CD14-positive monocyte (primary cell): ENCODE data around the gene C5orf15. TPM values are rescaled to one million over a fixed set of nuclear protein-coding genes. Genes with fewer than 3 reads are reported as not detected.

ENCODE experiments used
- DNase-seq, 3 donors: peaks; one replicate each; pipeline ENCODE4 v3.0.0-alpha.2; 2011 to 2022
- H2AFZ ChIP-seq: 2 replicates; pipeline ENCODE4 v1.6.0; 2012; ENCODE audit warnings: mild to moderate bottlenecking, low read depth, low read length, inconsistent platforms; ENCODE audit not compliant: insufficient read depth, poor library complexity, severe bottlenecking
- H3K27ac ChIP-seq, 2 donors: 1 replicate in 1 of 2; 2 replicates in 1 of 2; pipeline ENCODE4 v1.5.1; 2012 to 2013; ENCODE audit warnings: low read length in 2 of 2, control low read depth in 1 of 2, inconsistent platforms in 1 of 2, low read depth in 1 of 2, mild to moderate bottlenecking in 1 of 2
- H3K27me3 ChIP-seq, 2 donors: one replicate each; pipeline versions ENCODE4 v1.6.0 to v1.6.1; 2011 to 2013; ENCODE audit warnings: low read length in 2 of 2; ENCODE audit not compliant: control insufficient read depth in 2 of 2, insufficient read depth in 2 of 2
- H3K36me3 ChIP-seq, 2 donors: replicated peaks in 1 of 2; 1 replicate in 1 of 2; 2 replicates in 1 of 2; pipeline versions ENCODE4 v1.5.1 to v1.6.1; 2012 to 2013; ENCODE audit warnings: low read length in 2 of 2, control low read depth in 1 of 2, inconsistent platforms in 1 of 2, mild to moderate bottlenecking in 1 of 2; ENCODE audit not compliant: insufficient read depth in 2 of 2, control insufficient read depth in 1 of 2
- H3K4me1 ChIP-seq, 2 donors: 1 replicate in 1 of 2; 2 replicates in 1 of 2; pipeline versions ENCODE4 v1.5.1 to v1.6.1; 2012 to 2013; ENCODE audit warnings: low read length in 2 of 2, control low read depth in 1 of 2, inconsistent platforms in 1 of 2, mild to moderate bottlenecking in 1 of 2, moderate library complexity in 1 of 2; ENCODE audit not compliant: insufficient read depth in 2 of 2, control insufficient read depth in 1 of 2
- H3K4me2 ChIP-seq: replicated peaks from 2 replicates; pipeline ENCODE3; 2012; ENCODE audit warnings: low read length, moderate library complexity, mild to moderate bottlenecking; ENCODE audit not compliant: poor library complexity, severe bottlenecking; ENCODE audit errors: extremely low read depth
- H3K4me3 ChIP-seq, 3 experiments: fragments of 200-600 bp in 1 of 3; sonication (generic) in 1 of 3; replicated peaks in 1 of 3; 1 replicate in 2 of 3; 2 replicates in 1 of 3; pipeline ENCODE4 v1.5.1; 2011 to 2013; ENCODE audit warnings: low read length in 3 of 3, mild to moderate bottlenecking in 3 of 3, control low read depth in 2 of 3, low read depth in 2 of 3, inconsistent platforms in 1 of 3, moderate library complexity in 1 of 3
- H3K79me2 ChIP-seq: 2 replicates; pipeline ENCODE4 v1.6.0; 2012; ENCODE audit warnings: mild to moderate bottlenecking, control low read depth, inconsistent platforms, low read length, moderate library complexity; ENCODE audit not compliant: insufficient read depth
- H3K9ac ChIP-seq: 2 replicates; pipeline ENCODE4 v1.6.0; 2017; ENCODE audit warnings: low read length, mild to moderate bottlenecking; ENCODE audit not compliant: insufficient read depth, poor library complexity, severe bottlenecking
- H3K9me3 ChIP-seq, 2 donors: replicated peaks in 1 of 2; 1 replicate in 1 of 2; 2 replicates in 1 of 2; pipeline versions ENCODE4 v1.5.1 to v1.6.1; 2012 to 2013; ENCODE audit warnings: low read length in 2 of 2, control low read depth in 1 of 2; ENCODE audit not compliant: control insufficient read depth in 1 of 2, insufficient read depth in 1 of 2
- H4K20me1 ChIP-seq: 2 replicates; pipeline ENCODE4 v1.6.0; 2012; ENCODE audit warnings: mild to moderate bottlenecking, low read length, control low read depth, moderate library complexity; ENCODE audit not compliant: insufficient read depth
- H3K27ac Mint-ChIP-seq, 7 donors: one replicate each; pipeline ENCODE4 v1.8.0; 2020; ENCODE audit warnings: mild to moderate bottlenecking in 7 of 7, mixed read lengths in 7 of 7, moderate library complexity in 6 of 7, inconsistent platforms in 2 of 7
- H3K27me3 Mint-ChIP-seq, 3 donors: one replicate each; pipeline ENCODE4 v1.8.0; 2021 to 2022; ENCODE audit warnings: low read depth in 3 of 3, mild to moderate bottlenecking in 3 of 3, mixed read lengths in 3 of 3, moderate library complexity in 3 of 3, inconsistent platforms in 1 of 3
- H3K36me3 Mint-ChIP-seq, 2 donors: one replicate each; pipeline ENCODE4 v1.8.0; 2020; ENCODE audit warnings: mixed read lengths in 2 of 2, inconsistent platforms in 1 of 2, mild to moderate bottlenecking in 1 of 2
- H3K4me1 Mint-ChIP-seq: one replicate; pipeline ENCODE4 v1.8.0; 2020; ENCODE audit warnings: mild to moderate bottlenecking, mixed read lengths
- H3K4me3 Mint-ChIP-seq, 2 donors: one replicate each; pipeline ENCODE4 v1.8.0; 2020; ENCODE audit warnings: mild to moderate bottlenecking in 2 of 2, mixed read lengths in 2 of 2, moderate library complexity in 1 of 2
- H3K9me3 Mint-ChIP-seq, 7 donors: one replicate each; pipeline ENCODE4 v1.8.0; 2020 to 2022; ENCODE audit warnings: mixed read lengths in 7 of 7, mild to moderate bottlenecking in 6 of 7, moderate library complexity in 6 of 7, inconsistent platforms in 2 of 7
- WGBS: methylation state at CpG from one replicate; pipeline ENCODE4 v1.1.5; 2013; ENCODE audit warnings: missing lambda C conversion rate; ENCODE audit not compliant: insufficient coverage; 5-methylcytosine and 5-hydroxymethylcytosine counted together
- intact Hi-C, 2 donors: fragments of 100-400 bp; cut with micrococcal nuclease; formaldehyde crosslinking; loops; one replicate each; pipeline versions ENCODE4 v1.15.0 to v1.15.1; 2023
- polyA plus RNA-seq, 3 donors: library from polyadenylated mRNA; depleted of rRNA in 1 of 3; unstranded in 2 of 3; stranded (reverse) in 1 of 3; fragments of 300-500 nt in 2 of 3; fragments of >200 nt in 1 of 3; fragmentation: Illumina TruSeq in 2 of 3; gene quantifications; 1 replicate in 2 of 3; 2 replicates in 1 of 3; pipeline ENCODE4 v1.2.3, GENCODE V29; 2012 to 2021
- TF ChIP-seq, protein P1 (sequence below): fragments of 200-600 bp; IDR thresholded peaks from one replicate; pipeline ENCODE4 v1.8.0; 2022; ENCODE audit warnings: antibody characterized with exemption, mild to moderate bottlenecking

The C5orf15 gene
- polyA plus RNA-seq, 3 donors, result 38.0 to 59.2 (median 46.9) TPM

DNA sequence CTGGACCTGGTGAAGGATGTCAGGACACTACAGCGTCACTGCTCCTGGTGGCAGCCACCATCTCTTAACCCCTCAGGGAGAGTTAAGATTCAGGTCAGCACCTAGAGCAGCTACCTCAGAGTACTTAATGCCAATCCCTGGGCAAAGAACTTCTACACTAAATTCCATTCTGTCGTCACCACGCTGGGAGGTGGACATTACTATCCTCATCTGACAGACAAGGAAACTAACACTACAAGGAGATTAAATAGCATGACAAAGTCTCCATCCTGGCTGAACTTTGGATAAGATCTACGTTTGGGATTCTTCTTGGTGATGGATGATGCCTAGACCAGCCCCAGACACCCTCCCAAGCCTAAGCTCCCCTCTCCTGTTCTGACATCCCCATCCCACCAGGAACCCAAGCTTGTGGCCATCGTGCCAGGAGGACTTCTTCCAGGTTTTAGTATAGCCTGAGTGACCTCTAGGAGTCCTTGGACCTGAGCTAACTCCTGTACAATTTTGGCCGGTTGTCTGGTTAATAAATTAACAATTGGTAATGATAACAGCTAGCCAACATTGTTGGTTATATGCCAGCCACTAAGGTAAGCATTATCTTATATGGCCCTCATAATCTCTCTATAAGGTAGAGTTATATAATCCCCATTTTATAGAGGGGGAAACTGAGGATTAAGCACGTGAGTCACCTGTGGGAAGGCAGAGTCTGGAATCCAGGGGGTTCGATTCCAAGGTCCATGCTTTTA, 54.8 kb downstream of the C5orf15 start:
- H3K9me3 ChIP-seq, result no peaks in the 10 kb centered on the region
- intact Hi-C loops, result no loop called here
- H3K27me3 ChIP-seq, result no peaks in the 10 kb centered on the region
- H3K36me3 ChIP-seq, result no peaks in the 10 kb centered on the region
- no peaks in the 10 kb centered on the region for H4K20me1 ChIP-seq
- H2AFZ ChIP-seq, result no peak overlapping the region
- WGBS, result 100% methylated on average over 1 of the region's 8 CpGs
- H3K4me1 ChIP-seq, result no peaks in the 10 kb centered on the region
- Mint-ChIP-seq H3K27me3 (peaks cover 0 to 5% (median 2%) of the 10 kb centered on the region in 3 donors), H3K9me3 (peaks cover 0 to 3% (median 0%) of the 10 kb centered on the region in 7 donors), H3K27ac (no peak overlapping the region), H3K4me3 (no peak overlapping the region), H3K4me1 (no peaks in the 10 kb centered on the region), H3K36me3 (no peaks in the 10 kb centered on the region)
- no peak overlapping the region for H3K4me2 ChIP-seq
- H3K27ac ChIP-seq, result no peak overlapping the region
- no peaks in the 10 kb centered on the region for H3K79me2 ChIP-seq
- TF ChIP-seq, protein P1, sequence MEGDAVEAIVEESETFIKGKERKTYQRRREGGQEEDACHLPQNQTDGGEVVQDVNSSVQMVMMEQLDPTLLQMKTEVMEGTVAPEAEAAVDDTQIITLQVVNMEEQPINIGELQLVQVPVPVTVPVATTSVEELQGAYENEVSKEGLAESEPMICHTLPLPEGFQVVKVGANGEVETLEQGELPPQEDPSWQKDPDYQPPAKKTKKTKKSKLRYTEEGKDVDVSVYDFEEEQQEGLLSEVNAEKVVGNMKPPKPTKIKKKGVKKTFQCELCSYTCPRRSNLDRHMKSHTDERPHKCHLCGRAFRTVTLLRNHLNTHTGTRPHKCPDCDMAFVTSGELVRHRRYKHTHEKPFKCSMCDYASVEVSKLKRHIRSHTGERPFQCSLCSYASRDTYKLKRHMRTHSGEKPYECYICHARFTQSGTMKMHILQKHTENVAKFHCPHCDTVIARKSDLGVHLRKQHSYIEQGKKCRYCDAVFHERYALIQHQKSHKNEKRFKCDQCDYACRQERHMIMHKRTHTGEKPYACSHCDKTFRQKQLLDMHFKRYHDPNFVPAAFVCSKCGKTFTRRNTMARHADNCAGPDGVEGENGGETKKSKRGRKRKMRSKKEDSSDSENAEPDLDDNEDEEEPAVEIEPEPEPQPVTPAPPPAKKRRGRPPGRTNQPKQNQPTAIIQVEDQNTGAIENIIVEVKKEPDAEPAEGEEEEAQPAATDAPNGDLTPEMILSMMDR, result no peak
- H3K9ac ChIP-seq, result no peak overlapping the region
- DNase-seq, result no peak
- no peak overlapping the region for H3K4me3 ChIP-seq

DNA sequence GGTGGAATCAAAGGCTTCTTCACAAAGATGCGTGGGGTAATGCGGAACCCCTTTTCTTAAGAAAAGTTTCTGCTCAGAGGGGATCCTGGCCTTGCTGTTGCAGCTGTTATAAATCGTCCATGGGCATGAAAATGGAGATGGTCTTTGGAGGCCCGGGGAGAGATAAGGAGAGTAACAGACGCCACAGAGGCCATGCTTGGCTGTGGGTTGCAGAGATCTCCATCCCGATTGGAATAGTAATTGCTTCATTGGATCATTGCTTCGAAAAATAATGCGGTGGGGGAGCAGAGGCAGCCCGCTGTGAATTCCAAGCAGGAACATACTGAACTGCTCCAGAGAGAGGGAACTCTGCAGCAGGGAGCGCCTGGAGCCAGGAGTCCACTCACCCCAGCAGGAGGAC, 55.5 kb downstream of the C5orf15 start:
- peaks cover 0 to 5% (median 3%) of the 10 kb centered on the region in 3 donors for H3K27me3 Mint-ChIP-seq
- DNase-seq, result no peak
- Histone ChIP-seq H3K79me2 (no peaks in the 10 kb centered on the region), H3K4me2 (no peak overlapping the region), H3K9ac (no peak overlapping the region), H3K36me3 (no peaks in the 10 kb centered on the region), H3K4me3 (no peak overlapping the region), H2AFZ (no peak overlapping the region), H3K27me3 (no peaks in the 10 kb centered on the region), H3K27ac (no peak overlapping the region), H3K4me1 (no peaks in the 10 kb centered on the region), H3K9me3 (no peaks in the 10 kb centered on the region), H4K20me1 (no peaks in the 10 kb centered on the region)
- H3K27ac Mint-ChIP-seq, result no peak overlapping the region
- TF ChIP-seq, protein P1, result no peak
- no peaks in the 10 kb centered on the region for H3K36me3 Mint-ChIP-seq
- H3K4me3 Mint-ChIP-seq, result no peak overlapping the region
- intact Hi-C loops, result no loop called here
- H3K9me3 Mint-ChIP-seq, result peaks cover 0 to 3% (median 0%) of the 10 kb centered on the region in 7 donors
- WGBS, result 95% methylated on average over 9 of the region's 10 CpGs
- H3K4me1 Mint-ChIP-seq, result no peaks in the 10 kb centered on the region
